Esophagus muscularis mucosa (tissue), 3 donors: ENCODE results near the gene PRKN.

Experiments
- POLR2A ChIP-seq: fragments of 450-650 bp; IDR thresholded peaks from one replicate; pipeline ENCODE4 v1.6.1; 2017; ENCODE audit warnings: antibody characterized with exemption, moderate library complexity, mild to moderate bottlenecking, low read depth
- TF ChIP-seq, protein P1 (sequence below), 3 experiments: fragments of 200-600 bp in 2 of 3; fragments of 450-650 bp in 1 of 3; sonication (generic) in 2 of 3; IDR thresholded peaks; one replicate each; pipeline ENCODE4 v1.5.1; 2017 to 2019; ENCODE audit warnings: antibody characterized with exemption in 3 of 3, mild to moderate bottlenecking in 2 of 3, moderate library complexity in 1 of 3

DNA sequence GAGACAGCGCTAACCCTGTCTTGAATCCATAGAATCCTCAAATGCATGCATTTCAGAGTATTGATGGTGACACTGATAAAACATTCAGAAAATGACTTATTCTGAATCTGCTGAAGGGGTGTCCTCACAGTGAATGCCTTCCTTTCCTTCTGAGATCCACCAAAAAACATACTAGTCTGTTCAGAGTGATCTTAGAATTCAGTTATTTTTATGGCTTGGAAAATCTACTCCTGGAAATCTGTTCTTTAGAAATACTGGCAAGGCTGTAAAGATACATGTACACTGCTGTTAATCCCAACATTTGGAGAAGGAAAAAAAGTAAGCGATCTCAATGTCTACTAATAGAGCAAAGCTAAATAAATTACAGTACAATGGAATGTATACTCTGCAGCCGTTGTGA lies 781.1 kb downstream of the PRKN start:
- TF ChIP-seq, protein P1, sequence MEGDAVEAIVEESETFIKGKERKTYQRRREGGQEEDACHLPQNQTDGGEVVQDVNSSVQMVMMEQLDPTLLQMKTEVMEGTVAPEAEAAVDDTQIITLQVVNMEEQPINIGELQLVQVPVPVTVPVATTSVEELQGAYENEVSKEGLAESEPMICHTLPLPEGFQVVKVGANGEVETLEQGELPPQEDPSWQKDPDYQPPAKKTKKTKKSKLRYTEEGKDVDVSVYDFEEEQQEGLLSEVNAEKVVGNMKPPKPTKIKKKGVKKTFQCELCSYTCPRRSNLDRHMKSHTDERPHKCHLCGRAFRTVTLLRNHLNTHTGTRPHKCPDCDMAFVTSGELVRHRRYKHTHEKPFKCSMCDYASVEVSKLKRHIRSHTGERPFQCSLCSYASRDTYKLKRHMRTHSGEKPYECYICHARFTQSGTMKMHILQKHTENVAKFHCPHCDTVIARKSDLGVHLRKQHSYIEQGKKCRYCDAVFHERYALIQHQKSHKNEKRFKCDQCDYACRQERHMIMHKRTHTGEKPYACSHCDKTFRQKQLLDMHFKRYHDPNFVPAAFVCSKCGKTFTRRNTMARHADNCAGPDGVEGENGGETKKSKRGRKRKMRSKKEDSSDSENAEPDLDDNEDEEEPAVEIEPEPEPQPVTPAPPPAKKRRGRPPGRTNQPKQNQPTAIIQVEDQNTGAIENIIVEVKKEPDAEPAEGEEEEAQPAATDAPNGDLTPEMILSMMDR (IDR thresholded peaks at IDR 0.05): no peak
- TF ChIP-seq POLR2A: no peak
